GM19372 (cell line): ENCODE data around the gene CBLB.

Source experiments
- ATAC-seq: cut with Tn5 transposase; IDR thresholded peaks from one replicate; pipeline ENCODE4 v1.9.1; 2021; ENCODE audit warnings: mild to moderate bottlenecking, low read depth, moderate library complexity; ENCODE audit not compliant: unreplicated experiment

The CBLB gene

DNA sequence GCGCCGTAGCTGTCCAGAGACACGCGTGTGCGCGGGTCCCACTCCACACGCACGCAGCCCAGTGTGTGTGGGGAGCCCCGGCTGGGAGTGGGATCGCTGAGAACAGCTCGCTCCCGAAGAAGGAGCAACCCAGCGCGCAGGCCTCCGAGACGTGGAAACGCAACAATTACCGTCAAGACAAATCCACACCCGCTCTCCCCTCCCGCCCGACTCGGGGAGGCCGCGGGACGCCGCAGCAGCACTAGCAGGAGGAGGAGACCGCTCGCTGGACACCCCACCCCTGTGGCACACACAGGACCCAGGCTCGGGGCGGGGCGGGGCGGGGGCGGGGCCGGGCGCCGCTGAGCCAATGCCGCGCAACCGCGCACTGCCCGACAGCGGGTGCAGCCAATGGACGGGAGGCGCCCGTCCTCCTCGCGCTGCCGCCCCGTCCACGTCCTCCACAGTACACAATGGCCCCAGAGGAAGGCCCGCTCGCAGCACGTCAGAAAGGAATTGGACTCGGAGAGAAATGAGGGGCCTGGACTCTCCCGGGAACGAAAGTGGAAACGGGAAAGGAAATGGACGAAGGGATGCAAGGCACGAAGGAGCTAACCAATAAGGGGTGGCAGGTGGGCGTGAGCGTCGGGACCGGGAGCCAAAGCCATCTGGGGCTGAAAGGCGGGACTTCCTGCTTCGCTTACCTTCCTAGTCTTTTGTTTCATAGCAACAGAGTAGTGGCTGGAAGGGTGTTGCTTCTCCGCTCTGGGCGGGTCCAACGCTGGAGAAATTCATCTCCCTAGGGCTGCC lies at the start of gene CBLB:
CBLB (minus strand) TSS at position 271 of the 789 bp plus-strand sequence. CDS start 1,435 bp downstream, outside the sequence.
- ATAC-seq = peak; percentile 72

DNA sequence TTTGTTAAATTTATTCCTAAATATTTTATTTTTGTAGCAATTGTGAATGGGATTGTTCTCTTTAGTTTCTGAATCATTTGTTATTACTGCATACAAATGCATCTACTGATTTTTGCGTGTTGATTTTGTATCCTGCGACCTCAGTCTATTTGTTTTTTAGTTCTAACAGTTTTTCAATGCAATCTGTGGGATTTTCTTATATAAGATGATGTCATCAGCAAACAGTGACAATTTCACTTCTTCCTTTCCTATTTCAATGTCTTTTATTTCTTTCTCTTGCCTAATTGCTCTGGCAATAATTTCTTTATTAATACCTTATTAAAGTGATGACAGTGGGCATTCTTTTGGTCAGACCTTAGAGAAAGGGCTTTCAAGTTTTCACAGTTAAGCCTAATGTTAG lies 48.0 kb upstream of the CBLB start:
- no peak for ATAC-seq

DNA sequence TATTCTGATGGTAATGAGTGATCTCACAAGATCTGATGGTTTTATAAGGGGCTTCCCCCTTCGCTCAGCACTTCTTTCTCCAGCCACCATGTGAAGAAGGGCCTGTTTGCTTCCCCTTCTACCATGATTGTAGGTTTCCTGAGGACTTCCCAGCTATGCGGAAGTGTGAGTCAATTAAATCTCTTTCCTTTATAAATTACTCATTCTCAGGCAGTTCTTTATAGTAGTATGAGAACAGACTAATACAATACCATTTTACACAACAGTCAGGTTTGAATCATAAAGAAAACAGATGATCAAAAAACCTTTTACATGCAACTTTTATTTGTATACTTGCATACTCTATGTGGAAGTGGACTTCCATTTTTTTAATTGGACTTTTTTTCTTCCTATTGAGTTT lies 46.7 kb upstream of the CBLB start:
- no peak for ATAC-seq

DNA sequence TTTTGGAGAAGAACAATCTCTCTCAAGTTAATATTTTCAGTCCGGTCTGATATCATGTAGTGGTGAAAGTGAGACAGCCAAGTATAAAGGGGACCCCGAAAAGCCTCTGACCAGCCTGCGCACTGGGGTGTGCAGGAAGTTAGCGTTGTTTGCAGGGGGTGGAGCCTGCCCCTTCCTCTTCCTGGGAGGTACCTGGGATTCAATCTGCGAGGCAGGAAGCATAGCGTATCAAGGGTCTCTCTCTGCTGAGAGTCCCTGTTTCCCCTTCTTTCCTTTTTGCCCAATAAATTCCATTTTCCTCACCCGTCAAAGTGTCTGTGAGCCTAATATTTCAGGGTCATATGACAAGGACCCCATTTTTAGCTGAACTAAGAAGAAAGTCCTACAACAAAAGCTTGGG lies 44.8 kb upstream of the CBLB start:
- no peak for ATAC-seq

DNA sequence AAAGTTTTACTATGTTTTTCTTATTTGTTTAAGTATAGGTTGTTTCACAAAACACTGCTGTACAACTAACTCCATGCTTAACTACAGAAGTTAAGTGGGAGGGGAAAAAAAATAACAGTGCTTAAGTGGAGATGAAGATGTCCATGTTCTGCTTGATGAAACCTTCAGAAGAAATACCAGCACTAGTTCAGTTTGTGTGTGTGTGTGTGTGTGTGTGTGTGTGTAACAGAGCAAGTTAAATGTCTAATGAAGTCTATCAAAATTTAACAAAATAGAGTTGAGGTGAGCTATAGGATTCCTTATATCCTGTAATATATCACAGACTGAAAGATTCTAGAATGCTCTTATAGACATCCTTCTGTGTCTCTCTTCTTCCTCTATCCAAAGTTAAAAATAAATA lies 44.1 kb upstream of the CBLB start:
- no peak for ATAC-seq

DNA sequence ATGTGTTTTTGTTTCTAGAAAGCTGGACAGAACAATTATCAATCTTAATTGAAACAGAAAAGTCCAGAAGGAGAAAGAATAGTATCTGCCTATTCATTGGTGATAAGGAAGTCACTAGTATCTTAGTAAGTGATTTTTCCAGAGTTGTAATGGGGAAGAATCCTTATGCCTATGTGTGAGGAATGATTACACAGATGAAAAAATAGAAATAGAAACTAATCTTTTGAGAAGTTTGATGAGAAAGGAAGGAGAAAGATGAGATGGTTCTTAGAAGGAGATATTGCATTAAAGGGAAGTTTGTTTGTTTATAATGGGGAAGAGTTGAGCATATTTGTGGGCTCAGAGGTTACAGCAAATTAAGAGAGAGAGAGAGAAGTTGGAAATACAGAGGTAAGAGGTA lies 42.7 kb upstream of the CBLB start:
- no peak for ATAC-seq

DNA sequence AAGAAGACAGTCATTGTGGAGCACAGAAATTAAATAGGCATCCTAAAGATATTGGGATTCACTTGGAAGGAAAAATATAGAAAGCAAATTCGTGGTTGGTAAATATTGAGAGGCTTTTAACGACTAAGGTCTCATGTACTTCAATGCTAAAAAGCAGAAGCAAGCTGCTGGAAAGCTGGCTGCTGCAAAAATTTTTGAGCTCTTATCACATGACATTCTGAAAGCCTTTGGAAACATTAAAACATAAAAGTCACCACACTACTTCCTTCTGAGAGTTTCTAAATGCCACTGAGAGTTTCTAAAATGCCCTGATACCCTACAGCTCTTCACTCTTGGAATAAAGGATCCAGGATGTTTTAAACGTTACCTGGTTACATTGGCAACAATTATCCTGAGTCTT lies 39.0 kb upstream of the CBLB start:
- ATAC-seq = peak; percentile 54

DNA sequence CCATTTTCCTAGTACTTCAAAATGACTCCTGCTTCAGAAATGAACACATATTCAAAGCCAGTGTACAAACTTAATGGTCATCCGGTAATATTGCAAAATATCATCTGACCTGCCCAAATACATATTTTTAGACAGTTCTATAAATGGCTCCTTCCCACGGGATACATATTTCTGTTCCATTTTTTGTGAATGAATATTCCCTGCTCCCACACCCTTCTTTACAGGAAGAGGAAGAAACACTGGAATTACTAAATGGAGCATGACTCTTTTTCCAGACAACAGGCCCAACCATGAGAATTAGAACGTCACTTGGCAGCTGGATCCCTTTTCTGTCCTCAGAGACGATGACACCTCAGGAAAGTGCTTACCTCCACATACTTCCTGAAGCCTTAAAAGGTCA lies 38.0 kb upstream of the CBLB start:
- ATAC-seq = no peak

DNA sequence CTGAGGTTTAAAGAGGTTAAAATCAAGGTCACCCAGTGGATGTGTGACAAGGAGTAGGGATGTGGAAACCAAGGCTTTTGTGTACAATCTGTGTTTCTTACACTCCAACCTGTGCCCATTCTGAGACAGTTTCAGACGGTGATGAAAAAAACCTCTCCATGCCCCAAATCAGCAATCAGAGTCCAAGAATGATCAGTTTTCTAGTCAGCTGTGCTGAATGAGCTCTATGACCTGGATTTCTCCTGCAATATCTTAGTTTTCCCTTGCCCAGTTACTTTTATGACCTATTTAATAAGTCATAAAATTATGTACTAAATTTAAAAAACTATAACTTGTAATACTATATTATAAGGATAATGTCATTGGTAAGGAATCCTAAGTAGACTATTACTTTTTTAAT lies 37.5 kb upstream of the CBLB start:
- ATAC-seq = no peak

DNA sequence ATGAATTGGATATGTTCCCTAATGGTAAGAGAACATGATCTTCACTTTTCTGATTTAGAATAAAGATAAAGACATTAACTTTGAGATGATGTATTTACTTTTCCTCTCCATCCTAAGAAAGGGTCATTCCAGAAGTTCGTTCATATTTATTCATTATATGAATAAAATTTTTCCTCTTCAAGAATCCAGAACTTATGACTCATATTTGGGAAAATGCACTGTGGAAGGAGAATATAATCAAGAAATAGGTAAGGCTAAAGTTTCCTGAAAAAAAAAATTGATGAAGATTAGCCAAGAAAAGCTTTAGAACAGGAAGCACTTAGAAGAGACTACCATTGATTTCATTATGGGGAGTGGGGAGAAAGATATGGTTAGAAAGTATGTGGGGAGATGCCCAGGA lies 36.5 kb upstream of the CBLB start:
- no peak for ATAC-seq

DNA sequence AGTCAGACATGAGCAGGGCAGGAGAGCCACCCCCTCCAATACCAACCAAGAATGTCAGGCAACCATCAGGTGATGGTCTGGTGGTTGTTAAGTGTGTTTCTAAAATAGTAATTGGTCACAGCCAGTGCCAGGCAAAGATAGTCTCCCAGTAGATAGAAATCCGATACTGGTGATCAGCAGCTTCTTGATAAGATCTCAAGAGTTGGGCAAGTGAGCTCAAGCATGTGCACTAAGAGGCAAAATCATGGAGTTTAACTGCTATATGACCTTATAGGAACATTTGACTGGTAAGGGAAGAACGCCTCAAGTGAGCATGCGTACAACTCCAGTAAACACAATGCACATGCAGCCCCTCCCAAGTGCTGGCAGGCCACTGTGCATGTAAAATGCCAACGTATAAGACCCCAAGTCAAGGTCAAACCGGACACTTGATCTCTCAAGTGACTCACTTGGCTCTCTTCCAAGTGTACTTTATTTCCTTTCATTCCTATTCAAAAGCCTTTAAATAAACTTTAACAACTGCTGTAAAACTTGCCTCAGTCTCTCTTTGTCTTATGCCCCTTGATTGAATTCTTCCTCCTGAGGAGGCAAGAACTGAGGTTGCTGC lies 36.0 kb upstream of the CBLB start:
- ATAC-seq = no peak

DNA sequence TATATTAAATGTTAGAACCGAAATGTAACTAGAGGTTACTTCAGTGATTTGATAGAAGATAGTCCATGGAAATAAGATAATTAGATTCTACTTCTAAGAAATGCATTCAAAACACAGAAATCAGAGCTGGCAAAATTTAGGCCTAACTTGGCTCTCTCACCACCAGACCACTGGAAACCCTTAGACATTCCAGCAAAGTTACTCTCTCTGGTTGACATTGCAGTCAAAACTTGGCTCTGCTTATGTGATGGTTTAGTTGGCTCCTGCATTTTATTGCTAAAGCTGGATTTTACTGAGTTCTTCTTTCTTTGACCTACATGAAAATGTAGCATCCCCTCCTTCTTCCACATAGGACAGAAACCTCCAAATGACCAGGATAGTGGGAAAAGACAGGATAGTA lies 35.4 kb upstream of the CBLB start:
- no peak for ATAC-seq

DNA sequence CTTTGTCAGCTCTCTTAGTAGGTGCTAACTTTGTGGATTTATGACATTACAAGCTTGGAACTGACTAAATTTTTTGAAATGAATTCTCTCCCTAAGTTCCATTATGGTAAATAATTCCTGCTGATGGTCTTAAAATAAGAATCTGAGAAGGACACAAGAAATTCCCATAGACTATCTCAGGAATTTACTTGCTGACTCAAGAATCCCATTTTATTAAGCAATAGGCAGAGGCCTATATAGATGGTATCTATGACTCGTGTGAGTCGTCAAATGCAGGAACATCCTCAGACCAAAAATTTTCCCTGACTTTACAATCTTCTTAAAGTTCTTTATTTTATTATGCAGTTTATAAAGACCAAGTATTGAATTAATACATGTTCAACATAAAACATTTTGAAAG lies 30.7 kb upstream of the CBLB start:
- no peak for ATAC-seq

DNA sequence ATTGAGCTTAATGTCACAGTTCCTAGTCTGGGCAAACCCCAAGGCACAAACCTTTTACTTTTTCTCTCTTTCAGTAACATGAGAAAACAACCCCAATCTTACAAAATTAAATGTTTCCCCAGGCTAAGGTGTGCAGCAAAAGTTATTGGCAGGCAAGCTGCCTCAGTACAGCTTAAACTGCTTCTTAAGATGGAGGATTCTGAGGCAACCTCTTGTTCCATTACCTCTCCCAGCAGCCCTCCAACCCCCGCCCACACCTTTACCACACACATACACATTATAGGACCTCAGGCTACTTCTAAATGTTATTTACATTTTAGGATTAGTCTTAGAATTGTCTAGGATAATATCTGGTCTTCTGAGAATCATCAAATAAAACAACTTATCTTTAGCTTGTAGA lies 22.3 kb upstream of the CBLB start:
- ATAC-seq = no peak

DNA sequence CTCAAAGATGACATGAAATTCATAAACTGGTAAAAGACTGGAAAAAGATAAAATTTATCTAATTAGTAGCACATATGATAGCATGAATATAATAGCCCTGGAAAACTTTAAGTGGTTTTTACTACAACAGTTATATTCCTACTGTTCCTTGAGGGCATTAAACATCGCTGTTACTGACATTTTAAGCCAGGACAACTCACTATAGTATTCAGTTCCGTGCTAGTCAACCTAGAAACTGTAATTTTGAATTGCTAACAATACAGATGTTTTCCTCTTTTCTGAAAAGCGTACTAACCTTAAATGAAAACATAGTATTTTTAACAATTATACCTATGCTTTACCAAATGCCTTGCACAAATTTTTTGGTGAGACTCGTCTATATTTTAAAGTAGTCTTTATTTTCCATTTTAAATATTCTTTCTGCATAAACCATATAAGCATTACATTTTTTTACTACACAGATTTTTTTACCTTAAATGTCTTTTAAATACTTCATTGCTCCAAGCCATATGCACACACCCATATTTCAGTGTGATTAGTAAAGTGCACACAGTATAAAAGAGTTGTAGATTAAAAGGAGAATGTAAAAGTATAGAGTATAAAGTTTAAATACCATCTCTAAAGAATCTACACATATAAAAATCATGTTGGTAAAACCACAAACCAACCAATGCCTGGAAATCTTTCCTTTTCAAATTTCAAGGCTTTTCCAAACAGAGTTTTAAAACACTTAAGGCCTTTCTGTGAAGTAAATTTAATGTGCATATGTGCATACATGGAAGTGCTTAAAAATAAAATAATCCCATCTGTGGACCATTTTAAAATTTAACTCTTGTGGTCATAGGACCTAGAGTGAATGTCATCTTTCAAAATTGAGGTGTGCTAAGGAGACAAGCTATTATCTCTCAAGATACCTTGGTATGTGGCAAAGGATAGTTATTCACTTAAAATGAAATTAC lies 20.1 kb upstream of the CBLB start:
- ATAC-seq = no peak

DNA sequence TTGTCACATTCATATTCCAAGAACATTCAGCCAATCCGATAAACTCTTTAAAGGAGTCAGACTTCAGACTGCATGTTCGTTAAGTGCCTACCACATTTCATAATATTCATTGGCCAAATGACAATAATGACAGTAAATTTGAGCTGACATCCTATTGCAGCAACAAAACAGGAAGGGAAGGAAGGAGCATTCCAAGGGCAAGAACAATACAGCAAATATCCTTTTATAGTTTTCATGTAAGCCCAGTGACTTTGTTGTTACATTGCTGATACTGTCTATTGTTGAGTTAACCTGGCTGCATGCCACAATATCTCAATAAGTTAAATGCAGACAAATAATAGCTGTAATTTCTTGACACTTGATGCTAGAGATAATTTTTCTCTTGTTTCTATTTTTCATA lies 16.4 kb upstream of the CBLB start:
- ATAC-seq = no peak

DNA sequence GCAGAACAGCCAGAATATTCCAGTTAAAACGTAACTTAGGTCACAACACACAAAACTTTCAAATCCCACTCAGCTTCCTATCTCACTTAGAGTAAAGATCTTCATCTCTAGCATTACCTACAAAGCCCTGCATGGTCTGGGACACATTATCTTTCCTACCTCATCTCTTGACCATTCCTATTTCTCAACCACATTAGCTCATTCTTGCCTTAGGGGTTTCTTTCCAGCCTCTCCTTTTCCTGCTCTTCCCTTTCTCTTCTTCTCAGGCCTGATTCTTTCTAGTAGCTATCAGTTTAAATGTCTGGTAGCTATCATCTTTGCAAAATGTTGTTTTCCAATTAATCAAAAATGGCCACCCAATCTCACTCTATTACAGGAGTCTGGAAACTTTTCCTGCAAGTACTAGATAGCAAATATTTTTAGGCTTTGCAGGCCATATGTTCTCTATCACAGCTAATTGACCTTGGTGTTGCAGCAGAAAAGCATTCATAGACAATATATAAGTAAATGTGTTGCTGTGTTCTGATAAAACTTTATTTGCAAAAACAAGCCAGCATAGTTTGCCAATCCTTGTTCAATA lies 15.1 kb upstream of the CBLB start:
- no peak for ATAC-seq

DNA sequence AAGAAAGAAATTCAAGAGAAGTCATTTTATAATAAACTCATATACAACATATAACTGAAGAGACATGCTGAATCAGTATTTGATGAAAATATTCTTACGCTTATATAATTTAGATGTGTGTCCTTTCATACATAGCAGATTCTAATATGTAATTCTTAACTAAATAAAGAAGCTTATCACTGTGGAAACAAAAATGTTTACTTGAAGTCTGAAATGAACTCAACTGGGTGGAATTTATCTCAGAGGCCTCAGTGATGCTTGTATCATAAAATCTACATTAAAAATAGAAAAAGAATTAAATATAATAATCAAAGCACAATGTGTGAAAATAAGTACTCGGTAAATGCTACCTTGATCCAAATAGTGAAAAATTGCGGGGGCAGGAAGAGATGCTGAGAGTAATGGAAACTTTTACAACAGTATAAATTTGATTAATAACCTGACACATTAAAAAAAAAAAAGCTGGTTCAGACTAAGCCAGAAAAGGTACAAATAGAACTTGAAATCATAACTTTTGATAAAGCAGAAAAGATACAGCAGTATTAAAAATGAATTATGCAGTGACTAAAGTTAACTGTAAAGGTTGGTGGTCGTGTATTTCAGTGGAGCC lies 12.0 kb upstream of the CBLB start:
- no peak for ATAC-seq

DNA sequence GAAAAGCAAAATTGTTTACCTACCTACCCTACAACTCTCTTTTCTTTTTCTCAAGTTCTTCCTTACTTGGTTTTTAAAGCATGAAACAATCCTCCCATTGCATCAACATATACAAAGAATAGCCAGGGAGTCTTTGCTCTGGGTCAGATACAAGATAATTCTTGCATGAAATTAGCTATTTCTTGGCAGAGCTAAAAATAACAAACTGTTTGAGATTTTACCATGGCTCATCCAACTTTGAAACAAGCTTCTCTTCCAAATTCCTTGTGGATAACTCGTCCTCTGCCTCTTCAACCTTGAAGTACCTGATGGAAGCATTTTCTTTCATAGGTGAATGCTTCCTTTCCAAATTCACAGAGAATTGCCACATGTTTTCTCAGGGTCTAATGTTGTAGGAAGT lies 9.2 kb upstream of the CBLB start:
- ATAC-seq = no peak

DNA sequence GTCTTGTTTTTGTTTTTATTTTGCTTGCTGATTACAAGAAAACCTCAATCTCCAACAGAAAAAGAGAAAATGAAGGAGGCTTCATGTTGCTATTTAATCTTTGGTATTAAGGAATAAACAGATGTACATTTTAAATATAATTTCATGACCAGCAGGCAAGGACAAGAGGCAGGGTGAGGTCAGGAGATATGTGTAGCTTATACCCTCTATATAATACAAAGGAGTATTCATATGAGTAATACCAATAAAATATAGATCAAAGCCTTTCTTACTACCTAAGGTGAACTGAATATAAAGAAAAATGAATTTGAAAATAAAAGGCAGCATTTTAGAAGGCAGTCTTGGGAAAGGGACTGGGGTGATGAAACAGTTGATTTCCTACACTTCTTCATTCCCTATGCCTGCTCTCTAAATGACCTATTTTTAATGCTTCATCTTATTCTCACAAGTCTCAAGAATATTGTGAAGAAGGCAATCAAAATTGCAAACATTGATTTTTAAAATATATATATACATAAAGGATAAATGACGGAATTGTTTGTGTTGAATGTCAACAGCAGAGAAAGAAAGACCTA lies 8.6 kb upstream of the CBLB start:
- ATAC-seq = no peak
